Heart left ventricle (tissue), 16 donors: ENCODE data around the gene FHOD1. TPM values are rescaled to one million over a fixed set of nuclear protein-coding genes. Genes with fewer than 3 reads are reported as not detected.

Source experiments
- ATAC-seq, 4 donors: fragments of 200-7000 bp; cut with Tn5 transposase; one replicate each; pipeline ENCODE4 v1.9.1; 2020 to 2022; ENCODE audit warnings: moderate library complexity in 4 of 4, mild to moderate bottlenecking in 3 of 4, moderate number of reproducible peaks in 1 of 4
- DNase-seq, 5 donors: peaks; one replicate each; pipeline ENCODE4 v3.0.0-alpha.2; 2020
- H3K27ac ChIP-seq, 12 donors: fragments of 200-600 bp; sonication (generic) in 4 of 12; one replicate each; pipeline versions ENCODE4 v1.5.0 to v1.8.0; 2016 to 2022; ENCODE audit warnings: mild to moderate bottlenecking in 2 of 12
- H3K27me3 ChIP-seq, 9 donors: fragments of 200-600 bp; sonication (generic) in 2 of 9; one replicate each; pipeline versions ENCODE4 v1.5.1 to v1.8.0; 2016 to 2022; ENCODE audit warnings: mild to moderate bottlenecking in 3 of 9
- H3K36me3 ChIP-seq, 9 donors: fragments of 200-600 bp; sonication (generic) in 2 of 9; one replicate each; pipeline versions ENCODE4 v1.5.0 to v1.8.0; 2018 to 2022; ENCODE audit warnings: mild to moderate bottlenecking in 2 of 9
- H3K4me1 ChIP-seq, 12 donors: fragments of 200-600 bp; sonication (generic) in 4 of 12; one replicate each; pipeline versions ENCODE4 v1.5.0 to v1.8.0; 2016 to 2022; ENCODE audit warnings: mild to moderate bottlenecking in 3 of 12
- H3K4me3 ChIP-seq, 12 donors: fragments of 200-600 bp; sonication (generic) in 4 of 12; one replicate each; pipeline versions ENCODE4 v1.5.0 to v1.8.0; 2017 to 2022; ENCODE audit warnings: mild to moderate bottlenecking in 9 of 12, moderate library complexity in 4 of 12
- H3K9me3 ChIP-seq, 12 donors: fragments of 200-600 bp; sonication (generic) in 4 of 12; one replicate each; pipeline versions ENCODE4 v1.5.0 to v1.8.0; 2016 to 2022; ENCODE audit warnings: mild to moderate bottlenecking in 1 of 12
- POLR2A ChIP-seq, 2 donors: fragments of 450-650 bp; IDR thresholded peaks; one replicate each; pipeline ENCODE4 v1.6.1; 2017; ENCODE audit warnings: antibody characterized with exemption in 2 of 2, mild to moderate bottlenecking in 2 of 2, moderate library complexity in 2 of 2
- WGBS, 4 donors: extraction: QIAGEN DNeasy Blood & Tissue Kit in 2 of 4; methylation state at CpG; one replicate each; pipeline versions ENCODE4 v1.1.5 to v1.1.7; 2013 to 2018; 5-methylcytosine and 5-hydroxymethylcytosine counted together
- intact Hi-C, 10 donors: fragments of 100-400 bp; cut with DNase I; formaldehyde crosslinking; loops; one replicate each; pipeline versions ENCODE4 v1.11.1 to v1.14.2; 2022
- polyA plus RNA-seq, 2 donors: library from polyadenylated mRNA; stranded (reverse); fragments of 200-250 nt; gene quantifications; one replicate each; pipeline ENCODE4 v1.2.3, GENCODE V29; 2013
- total RNA-seq, 9 donors: library from RNA; depleted of rRNA in 2 of 9; stranded (reverse); fragments of >200 nt in 2 of 9; fragmentation: NEBNext Ultra II Directional in 3 of 9; extraction: Animal tissue kit (Norgen Biotek cat#: 25700) in 3 of 9; gene quantifications; one replicate each; pipeline versions ENCODE4 v1.1.0 to v1.2.4, GENCODE V29; 2016 to 2023
- TF ChIP-seq, protein P1 (sequence below), 12 donors: fragments of 200-600 bp; sonication (generic) in 4 of 12; IDR thresholded peaks; one replicate each; pipeline versions ENCODE4 v1.5.0 to v1.8.0; 2018 to 2022; ENCODE audit warnings: antibody characterized with exemption in 12 of 12, mild to moderate bottlenecking in 5 of 12
- donor health status: ischemic (EF 13 %, LVEDD 7.1; RV severe dilation, severe dysfunction).
- donor health status: healthy with polysubstance abuse.
- donor health status: DM: no; HTN: yes; CAD: no.
- donor health status: DM: no; HTN: no; CAD: no.
- donor health status: ischemic (EF 25% LVEDD 6.9; RV normal size, moderate dysfunction).
- donor health status: ischemic (EF 25% LVEDD 5.7; RV mildly dilated, moderate dysfunction).
- donor health status: healthy.
- donor health status: DM: yes; HTN: yes; CAD: no.
- donor health status: ischemic (EF 35%, LVEDD 5.7; RV mildly dilated, moderate dysfunction).
- donor health status: nonischemic (EF 11% LVEDD 7.7; RV severe dilation, severe dysfunction).
- donor health status: DM: yes; HTN: yes; CAD: no.
- donor health status: PGD.
- donor health status: ischemic (EF 29% LVEDD 5.4; RV normal size, mild dysfunction).
- donor health status: nonischemic (EF 23%, LVEDD 6.1; RV moderate dilation, normal function).

FHOD1 gene
- total and polyA plus RNA-seq, 11 donors = 9.6 to 30.3 (median 18.0) TPM

DNA sequence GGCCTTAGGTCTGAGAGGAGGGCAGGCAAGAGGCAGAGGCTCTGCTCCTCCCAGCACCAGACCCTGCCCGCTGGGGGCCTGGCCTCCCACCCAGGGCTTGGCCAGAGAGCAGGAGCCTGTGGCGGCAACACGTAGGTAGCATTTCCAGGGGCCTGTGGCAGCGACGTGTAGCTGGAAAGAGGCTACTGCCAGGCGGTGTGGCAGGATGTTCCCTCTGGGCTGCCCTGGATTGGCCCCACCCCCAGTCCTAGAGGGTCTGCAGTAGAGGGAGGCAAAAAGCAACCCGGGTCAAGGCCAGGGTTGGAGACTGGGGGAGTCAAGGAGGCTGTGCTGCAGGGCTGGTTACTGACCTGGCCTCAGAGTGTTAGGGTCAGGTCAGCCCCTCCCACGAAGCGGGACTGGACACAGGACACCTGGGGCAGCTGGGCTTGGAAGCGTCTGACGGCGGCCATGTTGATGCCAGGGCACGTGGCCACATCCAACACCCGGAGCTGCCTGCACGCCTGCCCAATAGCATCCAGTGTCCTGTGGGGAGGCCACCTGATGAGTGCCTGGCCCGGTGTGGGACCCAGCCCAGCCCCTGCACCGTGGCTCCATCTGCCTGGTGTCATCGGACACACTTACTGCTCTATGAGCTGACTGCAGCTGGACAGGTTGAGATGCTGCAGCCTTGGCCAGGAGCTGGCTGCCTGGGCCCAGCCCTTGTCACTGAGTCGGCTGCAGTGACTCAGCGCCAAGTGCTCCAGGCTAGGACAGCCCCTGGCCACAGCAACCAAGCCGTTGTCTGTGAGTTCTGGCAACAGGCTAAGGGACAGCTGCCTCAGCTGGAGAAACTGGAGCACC lies 39.8 kb downstream of the FHOD1 start:
- intact Hi-C loops = no loop called here
- 77 to 83% (median 81%) methylated on average over 14 to 21 of the region's 21 CpGs for WGBS, 4 donors
- H3K27me3 ChIP-seq = no peaks in the 10 kb centered on the region
- H3K36me3 ChIP-seq = peaks cover 0 to 22% (median 9%) of the 10 kb centered on the region in 9 donors
- DNase-seq (peak in 1 of 5 donors; percentile 61), ATAC-seq (no peak)
- H3K4me1 ChIP-seq = no peaks in the 10 kb centered on the region
- TF ChIP-seq POLR2A (IDR thresholded peaks at IDR 0.05) = no peak
- TF ChIP-seq, protein P1, sequence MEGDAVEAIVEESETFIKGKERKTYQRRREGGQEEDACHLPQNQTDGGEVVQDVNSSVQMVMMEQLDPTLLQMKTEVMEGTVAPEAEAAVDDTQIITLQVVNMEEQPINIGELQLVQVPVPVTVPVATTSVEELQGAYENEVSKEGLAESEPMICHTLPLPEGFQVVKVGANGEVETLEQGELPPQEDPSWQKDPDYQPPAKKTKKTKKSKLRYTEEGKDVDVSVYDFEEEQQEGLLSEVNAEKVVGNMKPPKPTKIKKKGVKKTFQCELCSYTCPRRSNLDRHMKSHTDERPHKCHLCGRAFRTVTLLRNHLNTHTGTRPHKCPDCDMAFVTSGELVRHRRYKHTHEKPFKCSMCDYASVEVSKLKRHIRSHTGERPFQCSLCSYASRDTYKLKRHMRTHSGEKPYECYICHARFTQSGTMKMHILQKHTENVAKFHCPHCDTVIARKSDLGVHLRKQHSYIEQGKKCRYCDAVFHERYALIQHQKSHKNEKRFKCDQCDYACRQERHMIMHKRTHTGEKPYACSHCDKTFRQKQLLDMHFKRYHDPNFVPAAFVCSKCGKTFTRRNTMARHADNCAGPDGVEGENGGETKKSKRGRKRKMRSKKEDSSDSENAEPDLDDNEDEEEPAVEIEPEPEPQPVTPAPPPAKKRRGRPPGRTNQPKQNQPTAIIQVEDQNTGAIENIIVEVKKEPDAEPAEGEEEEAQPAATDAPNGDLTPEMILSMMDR (IDR thresholded peaks at IDR 0.05) = no peak
- no peak overlapping the region for H3K4me3 ChIP-seq
- H3K9me3 ChIP-seq = no peaks in the 10 kb centered on the region
- H3K27ac ChIP-seq = no peak overlapping the region

DNA sequence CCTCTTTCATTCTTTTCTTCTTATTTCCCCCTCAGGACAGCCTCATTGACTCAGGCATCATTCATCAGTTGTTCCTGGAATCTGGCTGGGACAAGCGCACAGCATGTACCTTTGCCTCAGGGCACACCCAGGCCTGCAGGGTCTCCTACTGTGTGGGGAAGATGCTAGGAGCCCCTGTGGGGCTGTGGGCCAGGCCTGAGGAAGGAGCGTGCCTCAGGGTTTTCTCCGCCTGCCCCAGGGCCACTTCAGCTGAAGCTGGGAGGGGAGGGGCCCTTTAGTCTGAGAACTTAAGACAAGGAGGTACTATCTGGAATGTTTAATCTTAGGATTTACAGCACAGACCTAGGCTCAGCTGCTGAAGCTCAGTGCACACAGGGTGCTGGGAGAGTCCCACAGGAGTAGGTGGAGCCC lies 40.4 kb downstream of the FHOD1 start:
- Histone ChIP-seq H3K36me3 (peaks cover 0 to 28% (median 16%) of the 10 kb centered on the region in 9 donors), H3K27me3 (no peaks in the 10 kb centered on the region), H3K4me3 (no peak overlapping the region), H3K4me1 (no peaks in the 10 kb centered on the region), H3K27ac (no peak overlapping the region), H3K9me3 (no peaks in the 10 kb centered on the region)
- intact Hi-C loops = no loop called here
- no peak for TF ChIP-seq POLR2A (IDR thresholded peaks at IDR 0.05)
- TF ChIP-seq, protein P1 (IDR thresholded peaks at IDR 0.05) = no peak
- ATAC-seq (no peak), DNase-seq (peak in 1 of 5 donors; percentile 27)
- WGBS, 4 donors = 89 to 98% (median 96%) methylated on average over 3 of the region's 3 CpGs

DNA sequence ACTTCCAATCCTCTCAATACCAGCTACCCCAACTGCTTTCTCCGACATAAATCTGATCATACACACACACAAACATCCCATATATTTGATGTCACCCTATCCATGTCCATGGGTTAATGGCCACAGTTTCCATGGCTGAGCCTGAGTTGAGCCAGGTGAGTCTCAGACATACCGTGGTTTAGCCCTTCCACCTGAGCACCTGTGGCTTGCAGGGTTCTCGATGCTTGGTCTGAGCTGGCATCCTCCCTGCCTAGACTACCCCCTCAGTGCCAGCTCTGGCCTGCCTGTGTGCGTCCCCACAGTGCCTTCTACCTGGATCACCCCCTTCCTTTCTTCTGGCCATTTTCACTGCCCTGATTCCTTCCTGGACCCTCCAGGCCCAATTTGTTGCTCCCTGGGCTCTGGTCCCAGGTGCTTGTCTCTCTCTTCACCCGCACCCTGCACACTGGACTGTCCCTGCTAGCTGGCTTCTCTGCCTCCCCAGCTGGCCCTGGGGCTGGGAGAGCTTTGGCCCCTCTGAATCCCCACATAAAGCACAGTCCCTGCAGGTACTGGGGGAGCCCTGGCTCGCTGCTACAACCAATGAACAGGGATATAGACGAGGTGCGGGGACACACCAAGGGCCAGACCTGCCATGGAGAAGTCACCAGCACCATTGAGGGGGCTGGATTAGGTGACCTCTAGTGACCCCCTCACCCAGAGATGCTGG lies 41.0 kb downstream of the FHOD1 start:
- 92 to 97% (median 95%) methylated on average over 8 of the region's 8 CpGs for WGBS, 4 donors
- H3K27ac ChIP-seq = no peak overlapping the region
- peaks cover 0 to 33% (median 21%) of the 10 kb centered on the region in 9 donors for H3K36me3 ChIP-seq

More for the DNA sequence above, 41.0 kb downstream of the FHOD1 start:
- intact Hi-C loops = no loop called here
- ATAC-seq = no peak
- no peaks in the 10 kb centered on the region for H3K27me3 ChIP-seq
- no peak for DNase-seq
- no peak overlapping the region for H3K4me3 ChIP-seq
- H3K9me3 ChIP-seq = no peaks in the 10 kb centered on the region
- TF ChIP-seq, protein P1 (IDR thresholded peaks at IDR 0.05) = no peak
- no peak for TF ChIP-seq POLR2A (IDR thresholded peaks at IDR 0.05)
- H3K4me1 ChIP-seq = no peaks in the 10 kb centered on the region
